ENCODE measurements around the gene ANKDD1B. TPM values are rescaled to one million over a fixed set of nuclear protein-coding genes. Genes with fewer than 3 reads are reported as not detected.

The ANKDD1B gene
- total RNA-seq, 1 donor: 0.72 TPM

- Histone ChIP-seq H3K4me3 (ENCODE audit: insufficient read depth, low read length) (no peak overlapping the region), H3K9me3 (ENCODE audit: low read depth, low read length) (no peaks in the 10 kb centered on the region), H3K27ac (ENCODE audit: low read depth, low read length) (no peak overlapping the region), H3K36me3 (ENCODE audit: insufficient read depth, low read length) (peaks cover 6% of the 10 kb centered on the region), H3K4me1 (ENCODE audit: insufficient read depth, low read length) (no peaks in the 10 kb centered on the region), H3K27me3 (ENCODE audit: insufficient read depth, low read length) (no peaks in the 10 kb centered on the region), H4K20me1 (ENCODE audit: insufficient read depth, low read length) (no peaks in the 10 kb centered on the region), H2AFZ (ENCODE audit: low read length) (no peak overlapping the region), H3K4me2 (ENCODE audit: insufficient read depth, low read length) (no peak overlapping the region), H3K79me2 (ENCODE audit: insufficient read depth, low read length) (no peaks in the 10 kb centered on the region)
- peak; percentile 24 for TF ChIP-seq CTCF (IDR thresholded peaks at IDR 0.05; ENCODE audit: extremely low read depth, low read depth, low read length)
- no peak for DNase-seq (ENCODE audit: insufficient read length, low spot score, missing footprints)
Observed at GRCh38 chr5:75584641-75585040, 26.6 kb upstream of the ANKDD1B start.

GRCh38 chr5:75588666-75589065 lies 22.6 kb upstream of the ANKDD1B start:
- H3K27ac ChIP-seq (ENCODE audit: low read depth, low read length): no peak overlapping the region
- no peak overlapping the region for H3K4me3 ChIP-seq (ENCODE audit: insufficient read depth, low read length)
- TF ChIP-seq CTCF (IDR thresholded peaks at IDR 0.05; ENCODE audit: extremely low read depth, low read depth, low read length): no peak
- no peak for DNase-seq (ENCODE audit: insufficient read length, low spot score, missing footprints)
- H3K4me2 ChIP-seq (ENCODE audit: insufficient read depth, low read length): no peak overlapping the region
- H2AFZ ChIP-seq (ENCODE audit: low read length): no peak overlapping the region
- no peaks in the 10 kb centered on the region for H4K20me1 ChIP-seq (ENCODE audit: insufficient read depth, low read length)
- H3K27me3 ChIP-seq (ENCODE audit: insufficient read depth, low read length): no peaks in the 10 kb centered on the region
- H3K36me3 ChIP-seq (ENCODE audit: insufficient read depth, low read length): peaks cover 11% of the 10 kb centered on the region
- no peaks in the 10 kb centered on the region for H3K4me1 ChIP-seq (ENCODE audit: insufficient read depth, low read length)
- no peaks in the 10 kb centered on the region for H3K9me3 ChIP-seq (ENCODE audit: low read depth, low read length)
- no peaks in the 10 kb centered on the region for H3K79me2 ChIP-seq (ENCODE audit: insufficient read depth, low read length)

GRCh38 chr5:75600535-75600934 lies 10.7 kb upstream of the ANKDD1B start:
- Histone ChIP-seq H3K79me2 (ENCODE audit: insufficient read depth, low read length) (no peaks in the 10 kb centered on the region), H2AFZ (ENCODE audit: low read length) (no peak overlapping the region), H3K36me3 (ENCODE audit: insufficient read depth, low read length) (peaks cover 7% of the 10 kb centered on the region), H3K27me3 (ENCODE audit: insufficient read depth, low read length) (no peaks in the 10 kb centered on the region), H3K4me1 (ENCODE audit: insufficient read depth, low read length) (peaks cover 10% of the 10 kb centered on the region), H3K4me3 (ENCODE audit: insufficient read depth, low read length) (no peak overlapping the region), H3K4me2 (ENCODE audit: insufficient read depth, low read length) (no peak overlapping the region), H3K27ac (ENCODE audit: low read depth, low read length) (no peak overlapping the region), H4K20me1 (ENCODE audit: insufficient read depth, low read length) (no peaks in the 10 kb centered on the region), H3K9me3 (ENCODE audit: low read depth, low read length) (no peaks in the 10 kb centered on the region)
- DNase-seq (ENCODE audit: insufficient read length, low spot score, missing footprints): no peak
- no peak for TF ChIP-seq CTCF (IDR thresholded peaks at IDR 0.05; ENCODE audit: extremely low read depth, low read depth, low read length)

- DNase-seq (ENCODE audit: insufficient read length, low spot score, missing footprints): no peak
- Histone ChIP-seq H4K20me1 (ENCODE audit: insufficient read depth, low read length) (no peaks in the 10 kb centered on the region), H3K36me3 (ENCODE audit: insufficient read depth, low read length) (peaks cover under 1% of the 10 kb centered on the region), H3K4me3 (ENCODE audit: insufficient read depth, low read length) (no peak overlapping the region), H3K27me3 (ENCODE audit: insufficient read depth, low read length) (no peaks in the 10 kb centered on the region), H3K4me2 (ENCODE audit: insufficient read depth, low read length) (no peak overlapping the region), H3K4me1 (ENCODE audit: insufficient read depth, low read length) (peaks cover 10% of the 10 kb centered on the region), H3K27ac (ENCODE audit: low read depth, low read length) (no peak overlapping the region), H2AFZ (ENCODE audit: low read length) (no peak overlapping the region), H3K79me2 (ENCODE audit: insufficient read depth, low read length) (no peaks in the 10 kb centered on the region), H3K9me3 (ENCODE audit: low read depth, low read length) (no peaks in the 10 kb centered on the region)
- no peak for TF ChIP-seq CTCF (IDR thresholded peaks at IDR 0.05; ENCODE audit: extremely low read depth, low read depth, low read length)
Observed at GRCh38 chr5:75601567-75601966, 9.7 kb upstream of the ANKDD1B start.
